Right forelimb (tissue), 1 donor: Measurements from ENCODE around the gene KHDC3L.

ENCODE experiments used
- DNase-seq: peaks from one replicate; pipeline ENCODE4 v3.0.0-alpha.2; 2018

Gene KHDC3L

DNA sequence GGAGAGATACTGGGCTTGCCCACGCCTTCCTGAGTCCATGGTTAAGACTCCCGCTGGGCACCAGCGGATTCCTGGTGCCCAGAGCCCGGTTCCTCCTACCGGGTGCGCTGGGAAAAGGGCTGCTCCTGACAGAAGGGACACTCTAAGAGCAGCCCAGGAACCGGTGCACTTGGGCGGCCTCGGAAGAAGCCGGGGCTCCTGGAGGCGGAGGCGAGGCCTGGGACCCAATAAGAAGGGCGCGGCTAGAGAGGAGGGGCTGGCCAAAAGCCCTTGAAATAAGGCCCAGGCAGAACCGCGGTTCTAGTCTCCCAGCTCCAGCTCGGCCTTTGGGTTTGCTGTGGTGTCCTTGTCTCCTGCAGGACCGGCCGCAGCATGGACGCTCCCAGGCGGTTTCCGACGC lies at the start of gene KHDC3L:
Gene KHDC3L, plus strand, starts transcription at position 301 of the 400 bp plus-strand sequence. Its CDS starts 72 bp downstream, at position 373.
- no peak for DNase-seq

DNA sequence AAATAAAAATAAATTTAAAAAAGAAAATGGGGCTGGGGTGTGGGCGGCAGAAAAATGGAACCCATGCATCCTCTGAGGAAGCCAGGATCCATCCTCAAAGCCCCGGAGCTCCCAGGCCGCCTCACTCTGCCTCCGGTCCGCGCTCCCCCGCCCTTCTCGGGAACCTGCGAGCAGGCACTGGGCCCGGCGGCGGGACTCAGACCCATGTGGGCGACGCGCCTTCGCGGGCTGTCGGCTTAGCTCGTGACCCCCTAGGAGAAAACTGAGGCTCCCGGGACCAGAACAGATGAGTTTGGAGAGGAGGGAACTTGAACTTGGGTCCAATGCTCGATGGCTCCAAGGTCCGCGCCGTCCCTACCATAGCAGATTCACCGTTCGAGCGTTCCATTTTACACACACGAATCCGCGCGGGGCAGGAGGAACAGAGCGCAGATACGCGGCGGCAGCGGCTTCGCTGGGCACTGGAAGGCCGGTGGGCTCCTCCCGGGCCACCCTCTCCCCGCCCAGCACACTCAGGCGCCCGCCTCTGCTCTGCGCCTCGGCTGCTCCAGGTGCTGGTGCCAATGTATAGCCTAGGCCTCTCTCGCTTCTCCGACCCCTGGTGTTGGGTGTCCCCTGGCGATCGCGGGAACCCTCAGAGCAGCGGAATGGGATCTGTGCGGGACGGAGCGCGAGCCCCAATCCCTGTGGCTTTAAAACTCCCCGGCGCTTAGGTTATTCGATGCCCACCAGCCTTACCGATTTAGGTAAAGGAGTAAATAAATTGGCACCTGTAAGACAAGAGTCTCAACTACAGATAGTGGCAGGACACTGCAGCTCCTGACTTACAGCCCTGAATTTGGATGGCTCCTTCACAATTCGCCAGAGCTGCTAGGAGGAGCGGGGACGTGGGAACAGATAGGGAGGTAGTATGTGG lies 47.6 kb upstream of the KHDC3L start:
- DNase-seq, result no peak

GRCh38 chr6:73323323-73323722 lies 39.1 kb upstream of the KHDC3L start:
- DNase-seq, result no peak

DNA sequence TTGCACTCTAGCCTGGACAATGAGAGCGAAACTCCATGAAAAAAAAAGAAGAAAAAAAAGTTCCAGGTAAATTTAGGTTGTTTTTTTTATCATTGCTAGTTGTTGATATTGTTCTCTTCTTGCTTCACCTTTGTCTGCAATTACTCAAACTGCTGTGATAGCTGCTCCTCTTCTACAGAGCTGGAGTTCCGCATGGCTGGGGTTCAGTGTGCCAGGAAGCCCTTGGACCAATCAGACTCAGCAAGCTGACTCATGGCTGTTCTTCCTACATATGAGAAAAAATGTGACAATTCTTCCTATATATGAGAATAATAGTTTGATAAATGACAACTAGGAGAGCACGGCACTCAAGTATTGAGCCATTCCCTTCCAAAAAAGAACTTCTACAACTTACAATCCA lies 36.8 kb upstream of the KHDC3L start:
- no peak for DNase-seq

- DNase-seq, result no peak
Observed at GRCh38 chr6:73328790-73329189, 33.7 kb upstream of the KHDC3L start.

DNA sequence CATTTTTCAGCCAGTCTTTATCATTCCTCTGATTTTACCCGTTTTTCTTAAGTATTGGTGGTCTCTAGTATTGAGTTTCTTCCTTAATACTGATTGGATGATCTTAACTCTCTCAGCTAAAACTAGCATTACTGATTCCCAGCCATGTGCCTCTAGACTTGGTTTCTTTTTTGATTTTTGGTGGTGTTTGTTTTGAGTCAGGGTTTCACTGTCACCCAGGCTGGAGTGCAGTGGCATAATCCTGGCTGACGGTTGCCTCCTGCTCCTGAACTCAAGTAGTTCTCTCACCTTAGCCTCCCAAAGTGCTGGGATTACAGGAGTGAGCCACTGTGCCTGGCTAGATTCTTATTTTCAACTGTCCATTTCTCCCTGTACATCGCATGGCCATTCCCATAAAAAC lies 33.3 kb upstream of the KHDC3L start:
- no peak for DNase-seq

DNA sequence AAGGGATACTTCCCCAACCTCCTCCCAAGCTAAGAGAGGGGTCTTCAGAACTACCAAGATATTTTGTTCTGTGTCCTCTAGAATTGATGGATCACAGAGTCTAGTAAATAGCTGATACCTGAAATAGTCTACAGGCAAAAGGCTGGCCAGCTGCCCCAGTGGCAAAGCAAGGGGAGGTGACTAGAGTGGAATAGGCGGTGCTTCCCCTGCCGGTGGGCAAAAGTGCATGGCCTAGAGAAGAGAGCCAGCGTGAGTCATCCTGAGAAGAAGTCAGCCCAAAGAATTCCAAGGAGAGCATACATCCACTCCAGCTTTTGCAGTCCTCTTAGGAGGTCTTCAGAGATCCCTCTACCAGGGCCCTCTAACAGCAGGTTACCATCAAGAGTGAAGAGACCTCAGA lies 23.1 kb upstream of the KHDC3L start:
- no peak for DNase-seq

GRCh38 chr6:73340048-73340447 lies 22.4 kb upstream of the KHDC3L start:
- no peak for DNase-seq

GRCh38 chr6:73341335-73341734 lies 21.1 kb upstream of the KHDC3L start:
- no peak for DNase-seq

- no peak for DNase-seq
Observed at GRCh38 chr6:73342174-73342573, 20.3 kb upstream of the KHDC3L start.

DNA sequence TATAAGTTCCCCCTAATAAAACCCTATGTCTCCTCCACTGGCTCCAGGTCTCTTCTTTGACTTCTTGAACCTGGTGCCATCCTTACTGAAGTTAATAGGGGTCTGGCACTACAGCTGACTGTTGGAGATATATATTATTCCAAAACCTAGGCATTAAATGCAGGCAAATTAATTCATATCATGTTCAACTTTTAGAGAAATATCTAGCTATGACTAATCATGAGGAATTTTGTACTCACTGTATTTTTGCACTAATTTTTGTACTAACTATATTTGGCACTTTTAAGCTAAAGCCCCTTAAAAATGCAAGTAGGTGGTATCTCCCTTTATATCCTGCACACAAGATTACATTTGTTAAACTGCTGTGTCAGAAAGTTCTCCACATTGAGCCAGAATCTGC lies 19.3 kb upstream of the KHDC3L start:
- DNase-seq, result no peak

- no peak for DNase-seq
Observed at GRCh38 chr6:73348550-73349204, 13.8 kb upstream of the KHDC3L start.

GRCh38 chr6:73349311-73349710 lies 13.1 kb upstream of the KHDC3L start:
- no peak for DNase-seq

DNA sequence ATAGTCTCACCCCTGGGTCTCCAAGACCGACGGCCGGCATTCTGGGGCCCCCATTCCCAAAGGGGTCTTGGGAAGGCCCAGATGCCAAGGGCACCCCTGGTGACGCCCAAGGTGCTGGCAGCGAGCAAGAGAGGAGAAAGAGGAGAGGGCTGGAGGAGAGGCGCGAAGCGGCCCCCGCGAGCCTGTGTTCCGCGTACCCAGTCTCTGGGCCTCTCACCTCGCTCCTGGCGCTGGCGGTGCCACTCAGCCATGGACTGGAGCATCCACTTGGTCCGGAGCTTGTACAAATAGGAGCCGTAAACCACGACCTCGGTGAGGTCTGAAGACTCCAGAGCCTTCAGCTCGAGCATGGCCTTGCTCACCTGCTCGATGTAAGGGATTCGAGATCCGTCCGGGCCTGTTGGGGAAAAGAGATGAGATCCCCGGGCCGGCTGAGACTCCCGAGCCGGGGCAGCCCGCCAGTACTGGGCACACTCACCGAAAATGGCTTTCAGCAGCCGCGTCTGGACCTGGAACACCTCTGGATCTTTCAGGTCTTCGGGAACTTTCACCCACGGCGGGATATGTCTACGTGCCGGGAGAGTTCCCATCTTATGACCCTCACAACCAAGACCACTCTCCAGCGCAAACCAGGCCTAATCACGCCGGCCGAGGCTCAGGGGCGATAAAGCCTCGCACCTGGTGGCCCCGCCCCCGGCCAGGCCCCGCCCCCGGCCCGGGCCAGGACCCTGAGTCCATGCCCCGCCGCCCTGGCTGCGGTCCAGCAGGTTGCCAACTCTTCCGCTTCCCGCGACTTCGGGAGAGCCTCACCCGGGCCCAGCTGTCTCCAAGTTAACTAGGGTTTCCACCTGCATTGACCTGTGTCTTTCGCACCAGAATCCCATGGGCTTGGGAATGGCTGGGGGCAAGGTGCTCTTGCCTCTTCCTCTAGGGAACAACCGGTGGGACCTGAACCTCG lies 8.5 kb upstream of the KHDC3L start, which contains the start of gene DPPA5:
Gene DPPA5, minus strand, starts transcription at position 641 of the 958 bp plus-strand sequence. Its CDS starts 51 bp downstream, at position 590.
- no peak for DNase-seq

- no peak for DNase-seq
Observed at GRCh38 chr6:73362869-73363536, 545 bp downstream of the KHDC3L start.

DNA sequence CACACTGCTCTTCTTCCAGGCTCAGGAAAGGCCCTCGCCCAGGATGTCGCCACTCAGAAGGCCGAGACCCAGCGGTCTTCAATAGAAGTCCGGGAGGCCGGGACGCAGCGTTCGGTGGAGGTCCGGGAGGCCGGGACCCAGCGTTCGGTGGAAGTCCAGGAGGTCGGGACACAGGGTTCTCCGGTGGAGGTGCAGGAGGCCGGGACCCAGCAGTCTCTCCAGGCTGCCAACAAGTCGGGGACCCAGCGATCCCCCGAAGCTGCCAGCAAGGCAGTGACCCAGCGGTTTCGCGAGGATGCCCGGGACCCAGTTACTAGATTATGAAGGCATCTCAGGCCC lies 1.0 kb downstream of the KHDC3L start:
- DNase-seq, result no peak

DNA sequence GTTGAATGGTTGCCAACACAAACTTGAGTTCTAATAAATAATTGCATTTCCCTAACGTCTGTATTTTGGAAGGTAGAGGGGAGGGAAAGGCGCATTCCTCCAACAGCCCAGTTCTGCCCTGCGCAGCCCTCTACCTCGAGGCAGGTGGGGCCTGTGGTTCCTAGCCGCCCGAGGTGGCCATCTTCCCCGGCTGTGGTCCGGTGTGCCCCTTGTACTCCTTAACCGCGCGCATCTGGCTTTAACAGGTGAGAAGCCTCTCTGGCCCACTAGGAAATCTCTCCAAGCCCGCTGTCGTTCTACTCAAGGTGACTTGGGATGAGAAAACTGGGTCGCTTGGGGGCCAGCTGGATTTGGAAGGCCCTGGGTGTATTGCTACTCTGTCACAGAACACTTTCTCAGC lies 1.7 kb downstream of the KHDC3L start:
- no peak for DNase-seq

DNA sequence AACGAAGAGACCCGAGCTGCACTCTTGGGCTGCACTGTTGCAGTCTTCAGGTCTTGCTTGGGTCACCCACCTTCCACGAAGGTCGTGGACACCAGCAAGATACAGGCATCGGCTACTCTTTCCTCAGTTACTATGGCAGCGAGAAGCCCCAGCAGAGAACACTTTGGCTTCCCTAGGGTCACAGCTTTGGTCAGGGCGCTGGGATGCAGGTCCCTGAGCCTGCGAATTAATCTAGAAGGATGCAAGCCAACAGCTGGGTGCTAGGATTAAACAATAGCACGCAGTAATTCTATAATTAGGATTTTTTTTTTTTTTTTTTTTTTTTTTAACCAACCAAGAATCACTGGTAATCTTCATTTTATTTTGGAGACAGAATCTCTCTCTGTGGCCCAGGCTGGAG lies 2.1 kb downstream of the KHDC3L start:
- no peak for DNase-seq

DNA sequence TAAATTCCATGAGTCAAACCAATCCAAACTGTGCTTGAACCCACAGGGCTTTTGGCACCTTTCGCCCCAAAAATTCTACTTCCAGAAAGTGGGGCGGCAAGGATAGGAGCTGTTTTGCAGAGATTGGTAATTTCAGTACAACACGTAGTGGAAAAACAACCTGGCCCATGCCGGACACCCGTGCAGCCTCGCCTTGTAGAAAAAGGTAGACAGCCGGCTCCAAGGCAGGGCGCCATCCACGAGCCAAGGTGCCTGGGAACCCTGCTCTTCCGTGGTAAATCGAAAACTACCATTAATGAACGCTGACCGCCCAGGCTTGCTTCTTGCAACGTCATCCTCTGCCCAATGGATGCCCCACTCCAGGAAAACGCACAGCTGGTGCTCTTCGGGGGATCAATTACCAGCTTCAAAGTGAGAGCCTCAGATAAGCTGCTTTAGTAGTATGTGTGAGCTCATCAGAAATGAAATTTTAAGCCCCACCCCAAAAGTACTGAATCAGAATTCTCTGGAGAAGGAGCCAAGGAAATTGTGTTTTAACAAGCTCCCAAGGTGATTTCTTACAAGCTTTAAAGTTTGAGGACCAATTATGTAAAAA lies 5.4 kb downstream of the KHDC3L start:
- no peak for DNase-seq

- DNase-seq, result no peak
Observed at GRCh38 chr6:73368675-73369074, 6.2 kb downstream of the KHDC3L start.

- DNase-seq, result no peak
Observed at GRCh38 chr6:73369157-73369556, 6.7 kb downstream of the KHDC3L start.

GRCh38 chr6:73369563-73369962 lies 7.1 kb downstream of the KHDC3L start, which contains the start of gene OOEP:
Gene OOEP, minus strand, starts transcription at chr6:73369897. Its CDS starts 105 bp downstream, at chr6:73369792.
- DNase-seq, result no peak
